ENCODE results near the gene NLRP1. TPM values are rescaled to one million over a fixed set of nuclear protein-coding genes. Genes with fewer than 3 reads are reported as not detected.

NLRP1 gene
- 1 to 10 TPM; 2.9 to 5.4 TPM for total RNA-seq
- polyA plus RNA-seq, result 1 to 10 TPM; 1.8 to 3.2 TPM

DNA sequence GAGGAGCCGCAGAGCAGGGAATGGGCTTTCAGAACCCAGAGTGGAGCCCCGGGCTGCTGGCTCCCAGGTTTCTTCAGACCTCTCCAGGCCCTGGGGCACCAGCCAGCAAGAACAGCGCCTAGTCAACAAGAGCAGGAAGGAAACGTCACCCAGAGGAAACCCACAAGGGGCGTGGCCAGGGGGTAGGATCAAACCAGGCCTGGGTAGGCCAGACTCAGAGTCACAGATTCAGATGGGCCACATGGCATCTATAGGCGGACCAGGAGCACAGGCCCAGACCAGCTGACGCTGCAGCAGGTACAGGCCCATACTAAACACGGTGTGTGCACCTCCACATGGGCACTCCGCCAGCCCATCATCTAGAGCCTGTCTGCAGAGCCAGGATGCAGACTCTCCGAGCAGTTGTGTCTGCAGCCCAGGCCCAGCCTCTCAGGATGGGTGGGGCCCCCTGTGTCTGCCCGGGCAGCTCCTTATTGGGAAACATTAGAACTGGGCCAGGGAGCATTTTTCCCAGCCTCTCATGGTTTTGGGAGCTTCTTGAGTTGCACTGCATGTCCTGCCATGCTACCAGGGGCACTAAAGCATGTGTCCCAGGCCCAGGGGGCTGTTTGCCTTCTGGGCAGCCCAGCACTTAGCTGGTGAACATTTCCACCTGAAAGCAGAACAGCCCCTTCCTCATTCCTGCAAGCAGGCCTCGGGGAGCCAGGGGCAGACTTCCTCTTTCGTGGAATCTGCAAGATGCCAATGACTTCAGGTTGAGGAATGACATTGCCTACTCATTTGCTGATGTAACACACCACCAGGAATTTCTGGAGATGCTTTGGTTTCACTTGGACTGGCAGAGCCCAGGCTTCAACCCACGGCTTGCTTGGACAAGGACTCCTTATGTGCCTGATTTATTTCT is at the start of gene NLRP1:
Gene NLRP1, minus strand, starts transcription at position 127 of the 904 bp plus-strand sequence. CDS start 552 bp downstream, outside the sequence.
- DNase-seq (ENCODE audit: low spot score), result peak; percentile 43
- Histone ChIP-seq H3K36me3 (ENCODE audit: control insufficient read depth in 4 of 4, insufficient read depth in 3 of 4, low read depth in 1 of 4, low read length in 3 of 4) (peaks cover 0 to 2% (median 0%) of the 10 kb centered on the region in 4 donors), H3K9ac (ENCODE audit: low read depth in 1 of 2, low read length in 2 of 2) (peak within 1 kb of the TSS; percentile 36 to 85), H3K9me3 (ENCODE audit: control insufficient read depth in 4 of 4, low read length in 3 of 4) (no peaks in the 10 kb centered on the region), H3K27ac (ENCODE audit: low read depth in 1 of 2, low read length in 2 of 2) (peak within 1 kb of the TSS; percentile 55 to 67), H3K27me3 (ENCODE audit: control insufficient read depth in 4 of 4, insufficient read depth in 4 of 4, low read length in 3 of 4) (no peaks in the 10 kb centered on the region), H3K4me1 (ENCODE audit: control insufficient read depth in 4 of 4, insufficient read depth in 4 of 4, low read length in 3 of 4) (peaks cover 0 to 9% (median 0%) of the 10 kb centered on the region in 4 donors), H3K4me3 (ENCODE audit: low read depth in 1 of 3, low read length in 3 of 3) (peak within 1 kb of the TSS; percentile 15 to 47 (median 34))
- WGBS, result 50% methylated on average over 14 of the region's 14 CpGs
- TF ChIP-seq, protein P1, sequence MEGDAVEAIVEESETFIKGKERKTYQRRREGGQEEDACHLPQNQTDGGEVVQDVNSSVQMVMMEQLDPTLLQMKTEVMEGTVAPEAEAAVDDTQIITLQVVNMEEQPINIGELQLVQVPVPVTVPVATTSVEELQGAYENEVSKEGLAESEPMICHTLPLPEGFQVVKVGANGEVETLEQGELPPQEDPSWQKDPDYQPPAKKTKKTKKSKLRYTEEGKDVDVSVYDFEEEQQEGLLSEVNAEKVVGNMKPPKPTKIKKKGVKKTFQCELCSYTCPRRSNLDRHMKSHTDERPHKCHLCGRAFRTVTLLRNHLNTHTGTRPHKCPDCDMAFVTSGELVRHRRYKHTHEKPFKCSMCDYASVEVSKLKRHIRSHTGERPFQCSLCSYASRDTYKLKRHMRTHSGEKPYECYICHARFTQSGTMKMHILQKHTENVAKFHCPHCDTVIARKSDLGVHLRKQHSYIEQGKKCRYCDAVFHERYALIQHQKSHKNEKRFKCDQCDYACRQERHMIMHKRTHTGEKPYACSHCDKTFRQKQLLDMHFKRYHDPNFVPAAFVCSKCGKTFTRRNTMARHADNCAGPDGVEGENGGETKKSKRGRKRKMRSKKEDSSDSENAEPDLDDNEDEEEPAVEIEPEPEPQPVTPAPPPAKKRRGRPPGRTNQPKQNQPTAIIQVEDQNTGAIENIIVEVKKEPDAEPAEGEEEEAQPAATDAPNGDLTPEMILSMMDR (IDR thresholded peaks at IDR 0.05; ENCODE audit: low read depth, low read length, missing input control), result no peak
- no peak for TF ChIP-seq FOXA1 (IDR thresholded peaks at IDR 0.05)
- no peak for TF ChIP-seq EGR1 (IDR thresholded peaks at IDR 0.05; ENCODE audit: low read depth in 2 of 2)
- no peak for TF ChIP-seq HNF4G (IDR thresholded peaks at IDR 0.05)
- TF ChIP-seq, protein P2, sequence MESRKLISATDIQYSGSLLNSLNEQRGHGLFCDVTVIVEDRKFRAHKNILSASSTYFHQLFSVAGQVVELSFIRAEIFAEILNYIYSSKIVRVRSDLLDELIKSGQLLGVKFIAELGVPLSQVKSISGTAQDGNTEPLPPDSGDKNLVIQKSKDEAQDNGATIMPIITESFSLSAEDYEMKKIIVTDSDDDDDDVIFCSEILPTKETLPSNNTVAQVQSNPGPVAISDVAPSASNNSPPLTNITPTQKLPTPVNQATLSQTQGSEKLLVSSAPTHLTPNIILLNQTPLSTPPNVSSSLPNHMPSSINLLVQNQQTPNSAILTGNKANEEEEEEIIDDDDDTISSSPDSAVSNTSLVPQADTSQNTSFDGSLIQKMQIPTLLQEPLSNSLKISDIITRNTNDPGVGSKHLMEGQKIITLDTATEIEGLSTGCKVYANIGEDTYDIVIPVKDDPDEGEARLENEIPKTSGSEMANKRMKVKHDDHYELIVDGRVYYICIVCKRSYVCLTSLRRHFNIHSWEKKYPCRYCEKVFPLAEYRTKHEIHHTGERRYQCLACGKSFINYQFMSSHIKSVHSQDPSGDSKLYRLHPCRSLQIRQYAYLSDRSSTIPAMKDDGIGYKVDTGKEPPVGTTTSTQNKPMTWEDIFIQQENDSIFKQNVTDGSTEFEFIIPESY (IDR thresholded peaks at IDR 0.05), result no peak
- no peak for TF ChIP-seq TAF1 (conservative IDR thresholded peaks at IDR 0.05)
- TF ChIP-seq JUND (IDR thresholded peaks at IDR 0.05), result no peak
- TF ChIP-seq SP1 (IDR thresholded peaks at IDR 0.05), result peak; percentile 39
- no peak for TF ChIP-seq NR2F2 (IDR thresholded peaks at IDR 0.05)
- no peak for TF ChIP-seq RAD21 (IDR thresholded peaks at IDR 0.05)
- TF ChIP-seq RXRA (IDR thresholded peaks at IDR 0.05), result no peak
- TF ChIP-seq, protein P3, sequence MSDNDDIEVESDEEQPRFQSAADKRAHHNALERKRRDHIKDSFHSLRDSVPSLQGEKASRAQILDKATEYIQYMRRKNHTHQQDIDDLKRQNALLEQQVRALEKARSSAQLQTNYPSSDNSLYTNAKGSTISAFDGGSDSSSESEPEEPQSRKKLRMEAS (IDR thresholded peaks at IDR 0.05), result peak; percentile 39
- TF ChIP-seq YY1 (IDR thresholded peaks at IDR 0.05), result no peak
- no peak for TF ChIP-seq HNF4A (conservative IDR thresholded peaks at IDR 0.05)

DNA sequence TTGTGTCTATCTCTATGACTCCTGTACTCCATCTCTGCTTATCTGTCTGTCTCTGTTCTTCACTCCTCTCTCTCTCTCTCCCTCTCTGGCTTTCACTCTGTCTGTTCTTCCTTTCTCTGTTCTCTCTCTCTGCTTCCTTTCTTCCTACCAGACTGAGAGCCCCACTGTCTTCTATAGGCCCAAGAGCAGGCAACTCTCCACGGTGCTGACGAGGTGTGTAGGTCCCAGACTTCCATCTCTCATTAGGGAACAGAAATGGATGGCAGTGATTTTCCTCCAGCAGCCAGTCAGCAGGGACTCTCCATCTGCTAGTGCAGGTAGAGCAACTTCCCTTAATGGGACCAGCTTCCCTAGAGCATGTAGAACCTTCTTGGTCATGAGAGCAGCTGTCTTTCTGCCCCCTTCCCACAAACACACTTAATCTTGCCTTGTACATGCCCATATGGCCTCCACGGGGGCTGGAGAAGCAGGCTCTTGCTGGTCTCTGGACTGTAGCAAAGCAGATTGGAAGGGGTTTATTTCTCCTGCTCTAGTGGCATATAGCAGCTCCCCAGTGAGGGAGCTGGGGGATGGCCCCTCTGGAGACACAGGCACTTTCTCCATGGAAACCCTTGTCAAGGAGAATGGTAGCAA is 47.8 kb upstream of the NLRP1 start:
- no peak for DNase-seq (ENCODE audit: low spot score)
- Histone ChIP-seq H3K9ac (ENCODE audit: low read depth in 1 of 2, low read length in 2 of 2) (no peak overlapping the region), H3K4me1 (ENCODE audit: control insufficient read depth in 4 of 4, insufficient read depth in 4 of 4, low read length in 3 of 4) (no peaks in the 10 kb centered on the region), H3K27me3 (ENCODE audit: control insufficient read depth in 4 of 4, insufficient read depth in 4 of 4, low read length in 3 of 4) (peaks cover 0 to 11% (median under 1%) of the 10 kb centered on the region in 4 donors), H3K27ac (ENCODE audit: low read depth in 1 of 2, low read length in 2 of 2) (no peak overlapping the region), H3K36me3 (ENCODE audit: control insufficient read depth in 4 of 4, insufficient read depth in 3 of 4, low read depth in 1 of 4, low read length in 3 of 4) (no peaks in the 10 kb centered on the region), H3K9me3 (ENCODE audit: control insufficient read depth in 4 of 4, low read length in 3 of 4) (no peaks in the 10 kb centered on the region), H3K4me3 (ENCODE audit: low read depth in 1 of 3, low read length in 3 of 3) (no peak overlapping the region)
- no peak for TF ChIP-seq JUND (IDR thresholded peaks at IDR 0.05)
- no peak for TF ChIP-seq SP1 (IDR thresholded peaks at IDR 0.05)
- TF ChIP-seq FOXA1 (IDR thresholded peaks at IDR 0.05), result no peak
- TF ChIP-seq NR2F2 (IDR thresholded peaks at IDR 0.05), result no peak
- TF ChIP-seq, protein P2 (IDR thresholded peaks at IDR 0.05), result no peak
- no peak for TF ChIP-seq TAF1 (conservative IDR thresholded peaks at IDR 0.05)
- TF ChIP-seq, protein P4, sequence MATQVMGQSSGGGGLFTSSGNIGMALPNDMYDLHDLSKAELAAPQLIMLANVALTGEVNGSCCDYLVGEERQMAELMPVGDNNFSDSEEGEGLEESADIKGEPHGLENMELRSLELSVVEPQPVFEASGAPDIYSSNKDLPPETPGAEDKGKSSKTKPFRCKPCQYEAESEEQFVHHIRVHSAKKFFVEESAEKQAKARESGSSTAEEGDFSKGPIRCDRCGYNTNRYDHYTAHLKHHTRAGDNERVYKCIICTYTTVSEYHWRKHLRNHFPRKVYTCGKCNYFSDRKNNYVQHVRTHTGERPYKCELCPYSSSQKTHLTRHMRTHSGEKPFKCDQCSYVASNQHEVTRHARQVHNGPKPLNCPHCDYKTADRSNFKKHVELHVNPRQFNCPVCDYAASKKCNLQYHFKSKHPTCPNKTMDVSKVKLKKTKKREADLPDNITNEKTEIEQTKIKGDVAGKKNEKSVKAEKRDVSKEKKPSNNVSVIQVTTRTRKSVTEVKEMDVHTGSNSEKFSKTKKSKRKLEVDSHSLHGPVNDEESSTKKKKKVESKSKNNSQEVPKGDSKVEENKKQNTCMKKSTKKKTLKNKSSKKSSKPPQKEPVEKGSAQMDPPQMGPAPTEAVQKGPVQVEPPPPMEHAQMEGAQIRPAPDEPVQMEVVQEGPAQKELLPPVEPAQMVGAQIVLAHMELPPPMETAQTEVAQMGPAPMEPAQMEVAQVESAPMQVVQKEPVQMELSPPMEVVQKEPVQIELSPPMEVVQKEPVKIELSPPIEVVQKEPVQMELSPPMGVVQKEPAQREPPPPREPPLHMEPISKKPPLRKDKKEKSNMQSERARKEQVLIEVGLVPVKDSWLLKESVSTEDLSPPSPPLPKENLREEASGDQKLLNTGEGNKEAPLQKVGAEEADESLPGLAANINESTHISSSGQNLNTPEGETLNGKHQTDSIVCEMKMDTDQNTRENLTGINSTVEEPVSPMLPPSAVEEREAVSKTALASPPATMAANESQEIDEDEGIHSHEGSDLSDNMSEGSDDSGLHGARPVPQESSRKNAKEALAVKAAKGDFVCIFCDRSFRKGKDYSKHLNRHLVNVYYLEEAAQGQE (IDR thresholded peaks at IDR 0.05), result no peak
- TF ChIP-seq GABPA (IDR thresholded peaks at IDR 0.05 in 1 of 2, conservative IDR thresholded peaks at IDR 0.05 in 1 of 2), result no peak
- TF ChIP-seq RAD21 (IDR thresholded peaks at IDR 0.05), result no peak
- no peak for TF ChIP-seq HNF4G (IDR thresholded peaks at IDR 0.05)
- TF ChIP-seq RXRA (IDR thresholded peaks at IDR 0.05), result no peak
- no peak for TF ChIP-seq EGR1 (IDR thresholded peaks at IDR 0.05; ENCODE audit: low read depth in 2 of 2)
- WGBS, result 55% methylated on average over 3 of the region's 3 CpGs

All from liver (tissue), 9 donors.